Measurements from ENCODE around the gene ZIC4. TPM values are rescaled to one million over a fixed set of nuclear protein-coding genes. Genes with fewer than 3 reads are reported as not detected.

Gene ZIC4
- total and polyA plus RNA-seq, 2 of the 8 experiments (the other 6 are each of a cell fraction or from before 2014, with no cell fraction given): 0.03 to 0.13 TPM

- TF ChIP-seq CTBP2 (IDR thresholded peaks at IDR 0.05; ENCODE audit: borderline replicate concordance, insufficient read depth, insufficient read length, low read length): no peak
- peak; percentile 66 for TF ChIP-seq NANOG (IDR thresholded peaks at IDR 0.05; ENCODE audit: insufficient read depth, low read depth, low read length, poor library complexity, severe bottlenecking)
- no peak for TF ChIP-seq TAF7 (optimal IDR thresholded peaks at IDR 0.05; ENCODE audit: borderline replicate concordance, low read depth, low read length)
Measured at GRCh38 chr3:147361454-147362420, 44.6 kb downstream of the ZIC4 start (continued).

Data from H1 (cell line).